MCF 10A (cell line): ENCODE measurements around the gene NOP56. TPM values are rescaled to one million over a fixed set of nuclear protein-coding genes. Genes with fewer than 3 reads are reported as not detected.
"Not testable (repeated sequence)": the region's sequence is repeated elsewhere in the genome, so short reads cannot be mapped to it uniquely, and the experiment has no call there.

Experiments used
- BruUV-seq: library from RNA; stranded (reverse); fragments of 400-500 nt; replicated peaks from 2 replicates; lab custom pipeline; 2021; lab: Mats Ljungman, UMichigan
- CTCF ChIA-PET: fragments of 300-600 bp; sonication (Branson Sonifier 250); formaldehyde crosslinking; extraction: SDS; loops from one replicate; lab custom pipeline; 2021; ENCODE audit warnings: antibody characterized with exemption, inconsistent platforms; lab: Yijun Ruan, JAX
- POLR2A ChIA-PET: fragments of 300-600, 350-650 bp; sonication (Branson Sonifier 250); formaldehyde crosslinking; extraction: SDS; loops from one replicate; lab custom pipeline; 2020; ENCODE audit warnings: antibody characterized with exemption, inconsistent platforms; lab: Yijun Ruan, JAX
- DNase-seq: peaks from one replicate; pipeline ENCODE4 v3.0.0-alpha.2; 2018; ENCODE audit not compliant: unreplicated experiment
- H3K27ac Mint-ChIP-seq: one replicate; pipeline ENCODE4 v1.8.0; 2022; ENCODE audit warnings: mild to moderate bottlenecking, low read depth, mixed read lengths; ENCODE audit not compliant: unreplicated experiment
- H3K27me3 Mint-ChIP-seq: one replicate; pipeline ENCODE4 v1.8.0; 2022; ENCODE audit warnings: mixed read lengths; ENCODE audit not compliant: insufficient read depth, unreplicated experiment
- H3K36me3 Mint-ChIP-seq: one replicate; pipeline ENCODE4 v1.8.0; 2022; ENCODE audit warnings: mild to moderate bottlenecking, moderate library complexity, mixed read lengths; ENCODE audit not compliant: insufficient read depth, unreplicated experiment
- H3K4me1 Mint-ChIP-seq: one replicate; pipeline ENCODE4 v1.8.0; 2022; ENCODE audit warnings: mixed read lengths; ENCODE audit not compliant: insufficient read depth, unreplicated experiment
- H3K4me3 Mint-ChIP-seq: one replicate; pipeline ENCODE4 v1.8.0; 2022; ENCODE audit warnings: mild to moderate bottlenecking, moderate library complexity, mixed read lengths; ENCODE audit not compliant: unreplicated experiment
- H3K9me3 Mint-ChIP-seq: one replicate; pipeline ENCODE4 v1.8.0; 2022; ENCODE audit warnings: mixed read lengths; ENCODE audit not compliant: unreplicated experiment
- intact Hi-C: fragments of 100-400 bp; cut with micrococcal nuclease; formaldehyde crosslinking; loops from 2 replicates; pipeline ENCODE4 v1.14.1; 2022
- total RNA-seq: library from RNA; stranded (reverse); gene quantifications from 2 replicates; pipeline ENCODE4 v1.2.3, GENCODE V29; 2022
- TF ChIP-seq, protein P1 (sequence below): fragments of 200-600 bp; IDR thresholded peaks from one replicate; pipeline ENCODE4 v1.8.0; 2022; ENCODE audit warnings: antibody characterized with exemption, mild to moderate bottlenecking; ENCODE audit not compliant: unreplicated experiment

Gene NOP56
- total RNA-seq, 1 experiment from 2014 or later, result 340 TPM

DNA sequence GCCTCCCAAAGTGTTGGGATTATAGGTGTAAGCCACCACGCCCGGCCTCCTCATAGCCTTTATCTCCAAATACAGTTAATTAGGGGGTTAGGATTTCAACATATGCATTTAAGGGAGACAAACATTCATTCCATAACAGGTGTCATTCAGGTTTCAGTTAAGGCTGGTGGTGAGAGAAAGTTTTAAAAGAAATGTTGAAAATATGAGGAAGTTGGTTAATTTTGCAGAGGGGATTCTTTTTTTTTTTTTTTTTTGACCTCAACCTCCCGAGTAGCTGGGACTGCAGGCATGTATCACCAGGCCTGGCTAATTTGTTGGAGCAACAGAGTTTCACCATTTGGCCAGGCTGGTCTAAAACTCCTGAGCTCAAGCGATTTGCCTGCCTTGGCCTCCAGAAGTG is 27.6 kb downstream of the NOP56 start:
- Mint-ChIP-seq H3K9me3 (peaks cover 9% of the 10 kb centered on the region), H3K36me3 (no peaks in the 10 kb centered on the region), H3K27ac (no peak overlapping the region), H3K4me1 (no peaks in the 10 kb centered on the region), H3K27me3 (peaks cover 39% of the 10 kb centered on the region), H3K4me3 (no peak overlapping the region)
- ChIA-PET CTCF (no interaction called here), POLR2A (no interaction called here)
- intact Hi-C loops, result no loop called here
- TF ChIP-seq, protein P1, sequence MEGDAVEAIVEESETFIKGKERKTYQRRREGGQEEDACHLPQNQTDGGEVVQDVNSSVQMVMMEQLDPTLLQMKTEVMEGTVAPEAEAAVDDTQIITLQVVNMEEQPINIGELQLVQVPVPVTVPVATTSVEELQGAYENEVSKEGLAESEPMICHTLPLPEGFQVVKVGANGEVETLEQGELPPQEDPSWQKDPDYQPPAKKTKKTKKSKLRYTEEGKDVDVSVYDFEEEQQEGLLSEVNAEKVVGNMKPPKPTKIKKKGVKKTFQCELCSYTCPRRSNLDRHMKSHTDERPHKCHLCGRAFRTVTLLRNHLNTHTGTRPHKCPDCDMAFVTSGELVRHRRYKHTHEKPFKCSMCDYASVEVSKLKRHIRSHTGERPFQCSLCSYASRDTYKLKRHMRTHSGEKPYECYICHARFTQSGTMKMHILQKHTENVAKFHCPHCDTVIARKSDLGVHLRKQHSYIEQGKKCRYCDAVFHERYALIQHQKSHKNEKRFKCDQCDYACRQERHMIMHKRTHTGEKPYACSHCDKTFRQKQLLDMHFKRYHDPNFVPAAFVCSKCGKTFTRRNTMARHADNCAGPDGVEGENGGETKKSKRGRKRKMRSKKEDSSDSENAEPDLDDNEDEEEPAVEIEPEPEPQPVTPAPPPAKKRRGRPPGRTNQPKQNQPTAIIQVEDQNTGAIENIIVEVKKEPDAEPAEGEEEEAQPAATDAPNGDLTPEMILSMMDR, result no peak
- BruUV-seq, result no TSS peak
- DNase-seq, result no peak

DNA sequence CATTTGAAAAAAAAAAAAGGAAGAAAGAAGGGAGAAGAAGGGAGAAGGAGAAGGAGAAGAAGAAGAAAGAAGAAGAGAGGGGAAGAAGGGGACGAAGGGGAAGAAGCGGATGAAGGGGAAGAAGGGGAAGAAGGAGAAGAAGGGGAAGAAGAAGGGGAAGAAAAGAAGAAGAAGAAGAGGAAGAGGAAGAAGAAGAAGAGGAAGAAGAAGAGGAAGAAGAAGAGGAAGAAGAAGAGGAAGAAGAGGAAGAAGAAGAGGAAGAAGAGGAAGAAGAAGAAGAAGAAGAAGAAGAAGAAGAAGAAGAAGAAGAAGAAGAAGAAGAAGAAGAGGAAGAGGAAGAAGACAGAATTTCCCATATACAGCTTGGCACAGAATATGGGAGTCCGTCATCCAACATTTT is 29.6 kb downstream of the NOP56 start:
- DNase-seq, H3K4me3 Mint-ChIP-seq, H3K4me1 Mint-ChIP-seq, BruUV-seq, H3K9me3 Mint-ChIP-seq, intact Hi-C loops, H3K36me3 Mint-ChIP-seq, CTCF ChIA-PET, H3K27ac Mint-ChIP-seq, POLR2A ChIA-PET: not testable (repeated sequence)
- H3K27me3 Mint-ChIP-seq, result peaks cover 39% of the 10 kb centered on the region

DNA sequence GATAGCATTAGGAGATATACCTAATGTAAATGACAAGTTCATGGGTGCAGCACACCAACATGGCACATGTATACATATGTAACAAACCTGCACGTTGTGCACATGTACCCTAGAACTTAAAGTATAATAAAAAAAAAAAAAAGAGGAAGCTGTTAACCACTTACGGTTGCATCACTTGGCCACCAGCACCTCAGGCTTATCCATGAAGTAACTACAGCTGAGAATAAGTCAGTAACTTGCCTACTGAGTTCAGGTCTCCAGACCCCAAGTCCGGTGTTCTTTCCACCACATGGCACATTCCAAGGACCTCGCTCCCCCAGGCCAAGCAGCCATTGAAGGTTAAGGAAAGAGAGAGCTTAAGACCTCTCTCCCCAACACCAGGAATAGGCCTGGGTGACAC is 32.4 kb downstream of the NOP56 start:
- DNase-seq, intact Hi-C loops, H3K9me3 Mint-ChIP-seq, H3K27ac Mint-ChIP-seq, BruUV-seq, H3K4me3 Mint-ChIP-seq, H3K4me1 Mint-ChIP-seq, H3K36me3 Mint-ChIP-seq, POLR2A ChIA-PET: not testable (repeated sequence)
- CTCF ChIA-PET, result interaction anchor here (0.6 kb wide), 2 partner anchors 159 to 160 kb away, joined by 3 read pairs; no protein-coding TSS in a partner anchor
- peaks cover 48% of the 10 kb centered on the region for H3K27me3 Mint-ChIP-seq

DNA sequence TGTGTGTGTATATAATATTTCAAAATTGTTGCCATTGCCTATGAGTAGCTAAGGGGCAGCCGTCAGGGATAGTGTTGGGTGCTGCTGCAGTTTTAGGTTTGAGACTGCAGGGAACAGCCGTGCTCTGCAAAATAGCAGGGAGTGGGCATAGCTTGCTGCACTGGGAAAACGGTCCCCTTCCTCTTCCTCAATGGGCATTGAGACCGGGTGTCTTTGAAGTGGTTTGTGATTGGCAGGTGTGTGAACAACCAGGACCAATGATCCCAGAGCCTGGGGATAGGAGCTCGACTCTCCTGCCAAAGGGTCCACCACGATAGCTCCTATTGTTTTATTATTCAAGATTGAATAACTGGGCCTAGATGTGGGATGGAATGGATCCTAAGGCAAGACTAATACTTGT is 35.1 kb downstream of the NOP56 start:
- H3K27ac Mint-ChIP-seq, result no peak overlapping the region
- DNase-seq, result no peak
- CTCF ChIA-PET, result no interaction called here
- H3K27me3 Mint-ChIP-seq, result peaks cover 48% of the 10 kb centered on the region
- peaks cover 8% of the 10 kb centered on the region for H3K4me1 Mint-ChIP-seq
- BruUV-seq, result no TSS peak
- TF ChIP-seq, protein P1, result no peak
- H3K4me3 Mint-ChIP-seq, result no peak overlapping the region
- intact Hi-C loops, result no loop called here
- H3K9me3 Mint-ChIP-seq, result no peaks in the 10 kb centered on the region
- POLR2A ChIA-PET, result no interaction called here
- H3K36me3 Mint-ChIP-seq, result no peaks in the 10 kb centered on the region

DNA sequence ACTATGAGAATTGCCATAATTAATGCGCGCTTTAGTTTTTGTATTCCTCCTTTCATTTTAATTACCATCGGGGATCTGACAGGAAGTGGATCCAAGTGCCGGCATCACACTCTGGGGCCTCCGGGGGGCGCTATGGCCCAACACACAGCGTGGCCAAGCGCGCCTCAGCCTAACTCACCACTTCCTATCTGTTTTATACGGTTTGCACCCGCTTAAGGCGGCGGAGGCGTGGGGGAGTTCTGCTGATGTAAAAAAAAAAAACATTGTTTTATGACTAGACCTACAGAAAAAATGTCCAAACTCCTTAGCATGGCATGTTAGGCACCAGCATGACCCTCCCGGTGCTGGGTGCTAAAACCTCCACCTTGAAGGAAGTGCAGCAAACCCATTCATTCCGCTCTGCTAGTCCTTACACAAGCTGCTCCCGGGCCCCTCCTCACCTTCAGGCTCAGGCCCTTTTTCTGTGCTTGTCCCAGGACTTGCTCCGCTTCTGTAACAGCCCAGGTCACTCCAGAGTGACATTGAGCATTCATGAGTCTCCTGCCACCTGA is 35.7 kb downstream of the NOP56 start:
- TF ChIP-seq, protein P1, result peak; percentile 16
- no peak for DNase-seq
- Mint-ChIP-seq H3K36me3 (no peaks in the 10 kb centered on the region), H3K9me3 (no peaks in the 10 kb centered on the region), H3K4me1 (peaks cover 8% of the 10 kb centered on the region), H3K27ac (no peak overlapping the region), H3K4me3 (no peak overlapping the region), H3K27me3 (peaks cover 44% of the 10 kb centered on the region)
- intact Hi-C loops, result no loop called here
- POLR2A ChIA-PET, result no interaction called here
- CTCF ChIA-PET, result interaction anchor here (0.6 to 1.4 kb wide), 5 partner anchors 21 to 329 kb away, joined by 3 read pairs; no protein-coding TSS in a partner anchor
- no TSS peak for BruUV-seq
